ENCODE results near the gene PLCG1.

PLCG1 gene

DNA sequence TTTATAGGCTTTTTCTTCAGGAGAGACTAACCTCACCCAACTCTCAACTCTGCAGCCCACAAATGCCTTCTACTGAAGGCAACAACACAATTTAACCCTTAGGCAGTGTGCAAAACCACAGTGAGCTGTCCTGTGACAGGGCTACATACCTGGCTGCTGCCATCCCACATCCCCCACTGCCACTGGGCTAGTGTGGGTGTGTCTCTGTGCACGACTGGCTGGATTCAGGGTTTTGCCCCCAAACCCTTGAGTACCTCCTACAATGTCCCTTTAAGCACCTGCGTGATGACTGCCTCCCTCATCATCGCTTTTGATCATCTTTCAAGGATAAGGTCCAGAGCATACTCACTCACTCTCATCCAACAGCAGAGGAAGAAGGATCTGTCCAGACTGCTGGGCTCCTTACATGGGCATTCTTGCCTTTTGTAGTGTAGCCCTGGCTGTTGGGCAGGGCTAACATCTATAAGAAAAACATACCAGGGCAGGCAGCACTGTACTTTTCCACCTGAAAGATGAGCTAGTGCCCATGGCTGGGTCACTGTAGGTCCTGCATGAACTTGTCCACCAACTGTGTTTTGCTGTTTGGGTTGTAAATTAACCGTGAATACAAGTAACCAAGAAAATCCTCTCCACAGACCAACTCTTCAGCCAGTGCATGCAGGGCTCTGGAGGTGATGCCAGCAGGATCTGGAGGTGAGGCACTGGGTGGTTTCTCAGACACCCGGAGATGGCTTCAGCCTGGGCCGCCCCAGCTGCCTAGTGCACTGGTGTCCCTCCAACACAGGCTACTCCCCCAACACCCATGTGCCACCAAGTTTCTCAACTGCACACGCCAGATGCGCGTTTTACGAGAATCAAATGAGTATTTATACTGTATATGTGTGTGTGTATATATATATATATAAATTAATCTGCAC lies 45.2 kb downstream of the PLCG1 start:
- DNase-seq = no peak

DNA sequence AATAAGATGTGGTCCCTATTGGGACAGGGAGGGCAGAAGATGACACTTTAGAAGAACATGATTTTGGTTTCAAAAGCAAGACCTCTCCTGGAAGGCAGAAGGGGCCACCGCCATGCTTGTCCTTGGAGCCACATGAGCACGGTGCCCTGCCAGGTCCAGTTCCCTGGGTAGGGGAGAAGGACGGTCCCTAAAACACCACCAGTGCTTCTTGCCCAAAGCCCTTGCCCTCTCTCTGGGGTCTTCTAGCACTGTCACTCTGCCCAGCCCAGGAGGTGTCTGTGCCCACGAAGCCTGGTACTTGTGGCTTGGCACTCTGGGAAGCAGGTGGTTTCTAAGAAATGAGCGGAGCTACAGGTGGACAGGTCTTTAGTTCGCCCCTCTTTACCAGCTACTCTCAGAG lies 46.0 kb downstream of the PLCG1 start:
- DNase-seq = no peak

DNA sequence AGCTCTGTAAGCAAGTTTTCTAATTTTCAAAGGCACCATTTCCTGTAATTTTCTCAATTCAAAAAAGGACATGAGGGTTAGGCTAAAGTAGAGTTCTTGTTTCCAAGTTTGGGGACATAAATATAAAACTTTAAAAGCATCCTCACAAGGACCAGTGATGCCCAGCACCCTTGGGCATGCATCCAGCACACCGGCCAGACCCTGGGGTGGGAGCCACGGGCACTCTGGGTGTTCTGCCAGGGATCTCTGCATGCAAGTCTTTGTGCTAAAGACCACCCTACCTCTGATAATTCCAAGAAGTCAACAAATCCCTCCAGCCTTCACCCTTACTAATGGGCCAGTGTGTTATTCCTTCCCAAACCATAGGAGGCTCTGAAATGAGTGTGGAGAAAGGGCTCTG lies 46.5 kb downstream of the PLCG1 start:
- DNase-seq = no peak

DNA sequence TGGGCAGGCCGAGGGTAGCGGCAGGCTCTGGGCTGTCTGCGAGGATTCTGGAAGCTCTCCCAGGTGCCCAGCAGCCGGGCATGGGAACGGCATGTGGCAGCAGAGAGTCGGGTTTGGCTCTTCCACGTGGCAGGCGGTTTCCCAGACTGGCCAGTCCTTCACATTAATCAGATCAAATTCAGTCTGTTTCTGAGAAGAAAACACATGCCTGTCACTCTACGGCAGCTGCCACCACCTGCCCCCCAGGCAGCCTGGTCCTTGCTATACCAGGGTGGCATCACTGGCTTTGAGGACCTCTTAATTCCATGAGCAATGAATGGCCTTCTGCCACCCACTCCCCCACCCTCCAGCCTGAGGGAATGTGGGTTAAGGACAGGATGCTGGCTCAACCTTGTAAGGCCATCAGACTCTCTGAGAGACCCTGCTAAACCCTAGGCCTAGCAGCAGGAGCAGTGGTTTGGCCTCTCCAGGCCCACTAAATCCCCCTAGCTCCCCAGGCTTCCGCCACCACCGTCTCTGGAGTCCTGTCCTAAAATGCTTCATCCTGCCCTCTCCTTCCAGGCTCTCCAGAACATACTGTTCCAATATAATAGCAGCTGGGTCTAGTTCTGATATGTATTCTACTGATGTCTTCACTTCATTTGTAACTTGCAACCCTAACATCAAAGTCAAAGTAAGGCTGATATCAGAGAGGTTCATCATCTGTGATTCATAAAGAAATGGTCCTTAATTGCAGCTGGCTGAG lies 47.8 kb downstream of the PLCG1 start:
- DNase-seq = no peak

DNA sequence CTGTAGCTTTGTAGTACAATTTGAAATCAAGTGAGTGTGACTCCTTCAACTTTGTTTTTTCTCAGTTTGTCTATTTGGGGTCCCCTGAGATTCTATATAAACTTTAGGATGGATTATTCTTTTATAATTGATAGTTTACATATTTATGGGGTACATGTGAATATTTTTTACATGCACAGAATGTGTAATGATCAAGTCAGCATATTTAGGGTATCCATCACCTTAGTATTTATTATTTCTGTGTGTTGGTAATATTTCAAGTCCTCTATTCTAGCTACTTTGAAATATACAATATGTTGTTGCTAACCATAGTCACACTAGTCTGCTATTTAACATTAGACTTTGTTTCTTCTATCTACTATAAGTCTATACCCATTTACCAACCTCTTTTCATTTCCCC lies 50.3 kb downstream of the PLCG1 start:
- DNase-seq = no peak

DNA sequence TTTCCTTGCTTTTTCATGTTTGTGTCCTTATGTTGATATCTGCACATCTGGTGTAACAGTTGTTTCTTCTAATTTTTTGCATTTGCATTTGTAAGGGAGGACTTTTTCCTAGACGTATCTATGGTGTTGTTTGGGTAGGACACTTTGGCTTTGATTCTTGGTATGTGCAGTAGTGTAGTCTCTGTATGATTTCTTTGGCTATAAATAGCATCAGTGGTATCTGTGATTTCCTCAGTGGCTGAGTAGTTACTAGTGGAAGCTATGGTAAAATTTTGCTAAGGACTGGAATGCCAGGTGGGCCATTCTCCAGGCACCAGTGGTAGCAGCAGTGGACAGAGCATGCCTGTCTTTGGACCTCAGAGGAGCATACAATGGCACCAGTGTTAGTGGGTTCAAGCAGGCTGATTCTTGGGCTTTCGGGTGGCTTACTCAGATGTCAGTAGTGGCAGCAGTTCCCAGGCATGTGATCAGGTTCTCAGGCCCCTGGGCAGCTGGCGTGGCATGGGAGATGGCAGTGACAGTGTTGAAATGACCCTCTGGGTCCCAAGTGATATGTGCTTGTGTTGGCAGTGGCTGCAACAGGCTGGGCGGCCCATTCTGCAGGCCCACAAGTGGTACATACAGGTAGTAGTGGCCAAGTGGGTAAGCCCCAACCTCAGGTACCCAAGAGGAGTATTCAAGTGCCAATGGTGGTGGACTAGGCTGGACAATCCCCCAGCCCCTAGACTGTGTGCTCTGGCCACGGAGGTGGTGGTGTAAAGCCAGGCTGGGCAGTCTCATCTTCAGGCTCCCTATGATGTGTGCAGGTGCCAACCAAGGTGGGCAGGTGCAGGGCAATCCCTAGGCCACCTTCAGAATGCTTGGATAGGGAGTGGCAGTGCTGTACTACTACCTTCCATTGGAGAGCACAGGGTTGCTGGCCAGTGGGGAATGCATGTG lies 54.5 kb downstream of the PLCG1 start:
- DNase-seq = no peak

DNA sequence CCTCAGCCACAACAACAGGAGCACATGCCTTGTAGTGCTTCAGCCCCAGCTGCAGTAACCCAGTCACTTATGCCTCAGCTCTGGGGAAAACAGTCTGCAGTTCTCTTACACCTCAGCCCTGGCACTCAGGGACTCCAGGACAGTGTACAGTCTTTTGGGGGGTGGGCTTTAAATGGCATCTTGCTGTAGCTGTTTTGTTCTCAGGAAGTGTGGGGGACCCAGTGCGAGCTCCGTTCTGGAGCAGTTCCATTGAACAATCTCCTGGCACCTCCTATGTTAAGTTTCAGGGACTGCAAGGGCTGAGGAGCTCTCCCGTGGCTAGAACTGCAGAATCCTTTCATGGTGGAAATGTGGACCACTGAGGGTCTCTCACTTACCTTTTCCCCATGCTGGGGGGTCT lies 55.2 kb downstream of the PLCG1 start:
- no peak for DNase-seq

DNA sequence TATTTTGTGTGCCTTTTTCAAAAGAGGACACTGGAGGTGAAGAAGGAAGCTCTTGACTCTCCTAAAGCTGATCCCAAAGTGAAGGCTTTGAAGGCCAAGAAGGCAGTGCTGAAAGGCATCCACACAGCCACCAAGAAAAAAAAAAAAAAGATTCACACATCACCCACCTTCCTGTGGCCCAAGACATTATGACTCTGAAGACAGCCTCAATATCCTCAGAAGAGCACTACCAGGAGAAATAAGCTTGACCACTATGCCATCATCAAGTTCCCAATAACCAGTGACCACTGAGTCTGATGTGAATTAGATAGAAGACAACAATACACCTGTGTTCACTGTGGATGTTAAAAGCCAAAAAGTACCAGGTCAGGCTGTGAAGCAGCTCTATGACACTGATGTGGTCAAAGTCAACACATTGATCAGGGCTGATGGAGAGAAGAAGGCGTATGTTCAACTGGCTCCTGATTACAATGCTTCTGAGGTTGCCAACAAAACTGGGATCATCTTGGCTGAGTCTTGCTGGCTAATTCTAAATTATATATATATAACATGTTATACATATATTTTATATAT lies 59.4 kb downstream of the PLCG1 start:
- DNase-seq = no peak

DNA sequence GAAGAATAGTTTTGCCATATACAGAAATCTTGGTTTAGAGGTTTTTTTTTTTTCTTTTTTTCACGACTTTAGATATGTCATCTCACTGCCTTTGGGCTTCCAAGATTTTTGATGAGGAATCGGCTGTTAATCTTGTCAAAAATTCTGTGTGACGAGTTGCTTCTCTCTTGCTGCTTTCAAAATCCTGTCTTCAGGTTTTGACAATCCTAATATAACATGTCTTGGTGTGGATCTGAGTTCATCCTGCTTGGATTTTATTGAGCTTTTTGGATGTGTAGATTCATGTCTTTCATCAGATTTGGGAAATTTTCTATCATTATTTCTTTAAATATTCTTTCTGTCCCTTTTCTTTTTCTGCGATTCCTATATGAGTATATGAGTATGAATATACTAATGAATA lies 61.1 kb downstream of the PLCG1 start:
- no peak for DNase-seq

DNA sequence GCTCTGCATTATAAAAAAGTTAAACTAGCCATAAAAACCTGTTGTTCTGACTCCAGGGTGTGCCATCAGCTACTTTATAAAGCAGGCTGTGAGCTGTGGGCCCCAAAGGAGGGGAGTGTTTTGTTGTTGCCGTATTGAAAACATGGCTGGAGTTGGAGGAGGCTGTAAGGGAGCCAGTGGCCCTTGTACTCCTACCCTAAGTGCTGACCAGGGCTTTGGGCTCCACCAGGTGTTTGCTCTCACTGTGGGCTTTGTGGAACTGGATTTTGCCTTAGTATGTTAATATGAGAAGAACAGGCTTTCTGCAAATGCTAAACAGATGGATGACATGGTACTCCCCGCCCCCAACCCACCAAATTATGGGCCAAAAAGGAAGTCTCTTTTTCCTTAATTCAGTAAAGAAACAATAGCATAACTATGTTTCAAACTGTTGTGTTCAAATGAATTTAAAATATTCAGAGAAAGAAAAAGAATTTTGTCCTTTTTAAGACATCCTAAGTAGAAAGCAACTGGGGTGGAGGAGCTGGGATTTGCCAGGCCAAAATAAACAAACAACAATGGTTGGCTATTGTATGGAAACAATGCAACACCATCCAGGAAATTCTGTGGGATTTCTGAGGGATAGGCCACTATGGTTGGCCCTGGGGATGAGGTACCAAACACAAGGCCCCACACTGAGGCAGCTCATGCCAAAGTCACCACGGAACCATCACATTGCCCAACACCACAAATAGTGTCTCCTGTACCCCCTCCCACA lies 63.3 kb downstream of the PLCG1 start:
- no peak for DNase-seq

DNA sequence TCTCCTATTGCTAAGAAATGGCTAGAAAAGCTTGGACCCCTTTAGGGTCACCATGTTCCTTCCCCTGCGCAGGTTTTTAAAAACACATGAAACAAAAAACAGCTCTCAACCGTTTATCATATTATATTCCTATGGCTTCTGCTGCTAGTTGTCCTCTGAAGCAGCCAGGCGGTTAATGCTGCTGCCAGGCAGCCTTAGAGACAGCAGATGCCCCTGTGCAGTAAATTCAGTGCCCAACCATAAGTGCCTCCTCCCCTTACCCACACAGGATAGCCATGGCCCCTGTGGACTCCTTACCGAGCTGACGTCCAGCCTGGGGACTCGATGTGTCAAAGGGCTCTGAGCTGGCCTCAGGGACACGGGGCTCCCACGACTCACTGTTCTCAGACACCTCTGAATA lies 64.4 kb downstream of the PLCG1 start:
- no peak for DNase-seq

DNA sequence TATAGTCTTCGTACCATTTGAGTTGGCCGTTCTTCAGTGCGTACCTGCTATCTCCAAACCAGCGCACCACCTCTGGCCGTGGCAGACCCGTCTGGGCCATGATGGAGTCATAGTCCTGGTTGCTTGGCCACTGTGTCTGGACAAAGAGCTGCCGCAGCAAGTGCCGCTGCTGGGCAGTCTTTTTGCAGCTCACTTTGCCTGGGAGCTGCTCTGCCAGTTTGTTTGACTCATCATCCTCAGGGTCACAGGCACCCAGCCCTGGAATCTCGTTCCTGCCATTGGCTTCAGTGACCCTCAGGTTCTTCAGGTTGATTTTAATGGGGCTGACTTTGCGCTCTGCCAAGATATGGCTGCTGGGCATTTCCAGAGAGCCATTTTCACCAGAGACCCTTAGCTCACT lies 65.1 kb downstream of the PLCG1 start:
- DNase-seq = no peak

DNA sequence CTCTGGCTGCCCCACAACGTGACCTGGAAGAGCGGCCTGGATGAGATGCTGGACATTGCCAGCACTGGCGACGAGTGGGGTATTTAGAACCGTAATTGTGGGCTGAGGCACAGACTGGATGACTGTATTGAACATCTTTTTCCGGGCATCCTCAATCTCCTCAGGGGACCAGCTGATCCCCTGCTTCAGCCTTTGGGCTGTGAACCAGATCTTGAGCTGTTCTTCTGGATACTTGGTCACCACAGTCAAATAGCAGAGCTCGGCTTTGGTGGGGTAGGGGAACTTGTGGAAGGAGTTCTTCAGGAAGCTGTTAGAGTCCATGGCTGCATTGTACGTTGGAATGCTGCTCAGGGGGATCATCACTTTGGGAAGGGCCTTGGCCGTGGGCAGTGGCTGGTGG lies 66.3 kb downstream of the PLCG1 start:
- DNase-seq = no peak

DNA sequence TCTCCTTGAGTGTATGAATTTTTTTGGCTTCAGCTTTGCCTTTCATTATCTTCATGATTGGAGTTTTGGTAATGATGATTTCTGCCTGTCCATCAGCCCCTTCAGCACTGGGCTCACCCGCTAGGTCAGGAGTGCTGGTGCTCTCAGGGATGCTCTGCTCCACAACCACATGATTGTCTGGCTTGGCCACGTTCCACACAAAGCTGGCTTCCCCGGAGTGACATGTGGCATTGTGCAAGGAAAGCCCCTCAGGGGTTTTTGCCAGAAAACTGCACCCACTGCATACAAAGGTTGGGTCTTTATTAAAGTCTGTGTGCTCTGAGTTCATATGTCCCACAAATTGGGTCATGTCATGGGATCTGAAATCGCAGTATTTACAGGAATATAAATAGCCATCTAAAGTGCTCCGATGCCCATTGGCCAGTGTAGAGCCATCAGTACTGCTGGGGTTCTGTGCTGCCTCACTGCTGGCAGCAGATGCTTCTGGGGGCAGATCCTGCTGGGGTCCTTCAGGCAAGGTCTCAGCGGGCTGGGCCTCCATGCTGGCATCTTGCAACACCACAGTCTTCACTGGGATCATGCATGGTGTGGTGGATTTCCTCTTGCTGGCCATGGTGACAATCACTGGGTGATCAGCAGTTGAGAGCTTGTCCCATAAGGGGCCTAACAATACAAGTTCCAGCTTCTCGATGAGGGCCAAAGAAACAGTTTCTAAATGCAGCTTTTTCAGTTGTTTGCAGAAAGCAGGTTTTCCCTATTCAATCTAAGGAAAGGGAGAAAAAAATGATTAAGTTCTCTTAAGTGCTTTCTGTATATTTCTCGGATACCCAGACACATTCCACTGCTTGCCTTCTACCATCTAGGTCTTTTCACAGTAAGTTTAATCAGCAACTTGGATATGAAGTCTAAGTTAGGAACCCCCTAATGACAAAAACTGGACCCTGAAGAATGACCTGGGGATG lies 67.2 kb downstream of the PLCG1 start:
- no peak for DNase-seq

DNA sequence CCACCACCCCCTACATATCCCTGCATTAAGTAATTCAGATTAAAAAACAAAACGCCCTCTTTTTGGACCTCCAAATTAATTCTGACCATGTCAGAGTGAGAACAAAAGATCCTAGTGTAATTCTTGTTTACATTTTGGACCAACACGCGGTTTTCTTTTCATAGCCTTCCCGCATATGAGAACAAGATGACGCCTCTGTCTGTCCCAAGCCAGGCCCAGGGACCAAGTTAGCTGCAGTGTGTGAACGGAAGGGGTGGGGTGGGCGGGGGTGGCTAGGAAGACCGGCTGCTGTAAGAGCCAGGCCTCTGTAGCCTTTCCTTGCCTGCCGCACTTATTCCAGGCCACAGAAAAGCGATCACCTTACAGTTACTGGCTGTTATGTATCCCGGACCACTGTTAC lies 68.0 kb downstream of the PLCG1 start:
- no peak for DNase-seq

DNA sequence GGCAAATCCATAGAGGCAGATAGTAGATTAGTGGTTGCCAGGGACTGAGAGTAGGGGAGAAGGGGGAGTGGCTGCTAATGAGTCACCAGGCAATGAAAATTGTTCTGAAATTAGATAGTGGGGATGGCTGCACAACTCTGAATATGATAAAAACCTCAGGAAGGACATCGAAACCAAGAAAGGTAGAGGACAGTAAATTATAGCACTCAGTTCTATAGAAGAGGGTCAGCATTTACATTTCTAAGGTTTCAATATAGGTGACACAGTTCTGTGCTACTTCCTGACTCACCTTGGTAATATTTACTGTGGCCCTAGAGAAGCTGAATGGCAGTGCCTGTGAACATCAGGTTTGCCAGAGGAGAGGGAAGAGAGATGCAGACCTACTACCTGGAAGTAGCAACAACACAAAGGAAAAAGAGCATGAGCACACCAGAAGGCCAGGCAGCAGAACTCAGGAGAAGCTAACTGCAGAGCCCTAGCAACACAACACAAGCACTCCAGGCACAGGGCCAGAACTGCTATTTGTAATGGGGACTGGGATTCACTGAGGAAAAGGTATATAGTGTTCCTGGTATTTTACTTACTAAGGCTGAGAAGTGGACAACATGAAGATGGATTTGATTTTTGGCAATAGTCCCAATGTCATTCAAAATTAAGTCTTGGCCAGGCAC lies 75.9 kb downstream of the PLCG1 start:
- no peak for DNase-seq

DNA sequence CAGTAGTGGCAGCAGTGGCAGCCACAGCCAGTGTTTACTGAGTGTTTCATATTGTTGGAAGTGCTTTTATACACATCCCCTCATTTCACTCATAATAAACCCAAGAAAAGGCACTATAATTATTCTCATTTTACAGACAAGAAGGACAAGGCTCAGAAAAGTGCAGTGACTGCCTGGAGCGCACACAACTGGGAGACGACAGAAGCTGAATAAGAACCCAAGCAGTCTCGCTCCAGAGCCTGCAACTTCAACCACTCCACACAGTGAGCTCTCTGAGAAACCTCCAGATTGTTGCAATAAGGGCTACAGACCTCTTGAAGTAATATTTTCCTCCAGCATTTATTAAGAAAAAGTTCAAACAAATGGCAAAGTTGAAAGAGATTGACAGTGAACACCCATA lies 76.9 kb downstream of the PLCG1 start:
- DNase-seq = no peak

DNA sequence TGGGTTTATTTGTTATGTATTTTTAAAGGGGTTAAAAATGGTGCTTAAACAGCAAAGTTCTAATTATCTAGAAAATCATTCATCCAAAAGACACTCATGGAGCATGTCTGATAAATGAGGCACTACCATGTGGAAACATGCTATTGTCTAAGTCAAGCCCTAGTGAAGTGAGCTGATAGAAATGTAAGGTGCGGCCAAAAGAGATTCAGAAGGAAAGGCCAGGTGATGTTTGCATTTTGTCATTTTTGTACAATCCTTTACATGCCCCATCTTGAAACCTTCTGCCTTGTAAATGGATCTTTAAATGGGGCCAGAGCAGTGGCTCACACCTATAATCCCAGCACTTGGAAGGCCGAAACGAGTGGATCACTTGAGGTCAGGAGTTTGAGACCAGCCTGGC lies 77.3 kb downstream of the PLCG1 start:
- no peak for DNase-seq

DNA sequence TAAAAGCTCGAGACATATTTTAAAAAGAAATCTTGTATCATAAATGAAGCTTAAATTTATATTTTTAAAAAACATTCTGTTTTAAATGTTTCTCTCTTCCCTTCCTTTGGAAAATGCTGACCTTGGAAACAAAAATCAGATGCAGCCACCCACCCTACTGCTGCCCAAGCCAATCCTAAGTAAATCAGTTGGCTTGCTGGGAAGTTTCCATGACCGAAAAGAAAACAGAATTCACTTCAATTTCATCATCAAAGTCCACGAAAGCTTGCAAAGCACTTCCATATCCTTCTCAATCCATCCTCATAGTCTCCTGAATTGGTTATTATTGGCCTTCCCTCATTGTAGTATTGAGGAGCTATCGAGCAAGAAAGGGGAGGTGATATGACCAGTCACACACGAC lies 80.1 kb downstream of the PLCG1 start:
- no peak for DNase-seq

DNA sequence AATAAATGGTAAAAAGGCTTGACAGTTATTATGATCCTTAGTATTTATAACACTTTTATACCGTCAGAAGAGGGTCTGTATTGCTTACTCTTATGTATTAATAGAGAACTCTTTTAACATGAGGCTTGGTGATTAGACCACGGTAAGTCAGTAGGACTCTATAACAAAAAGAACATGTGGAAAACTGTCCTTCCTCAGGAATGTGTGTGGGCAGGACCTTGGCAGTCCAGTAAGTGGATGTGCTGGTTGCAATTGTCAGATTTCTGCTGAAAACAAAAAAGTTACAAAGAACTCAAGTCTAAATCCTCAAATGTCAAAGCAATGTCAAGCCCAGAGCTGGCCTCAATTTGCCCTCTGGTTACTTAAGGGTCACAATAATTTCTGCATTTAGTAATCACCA lies 81.1 kb downstream of the PLCG1 start:
- DNase-seq = no peak
